ENCODE measurements around the gene TMC6. TPM values are rescaled to one million over a fixed set of nuclear protein-coding genes. Genes with fewer than 3 reads are reported as not detected.

Gene TMC6
- total RNA-seq, 2 experiments from 2014 or later: 347 to 431 TPM

DNA sequence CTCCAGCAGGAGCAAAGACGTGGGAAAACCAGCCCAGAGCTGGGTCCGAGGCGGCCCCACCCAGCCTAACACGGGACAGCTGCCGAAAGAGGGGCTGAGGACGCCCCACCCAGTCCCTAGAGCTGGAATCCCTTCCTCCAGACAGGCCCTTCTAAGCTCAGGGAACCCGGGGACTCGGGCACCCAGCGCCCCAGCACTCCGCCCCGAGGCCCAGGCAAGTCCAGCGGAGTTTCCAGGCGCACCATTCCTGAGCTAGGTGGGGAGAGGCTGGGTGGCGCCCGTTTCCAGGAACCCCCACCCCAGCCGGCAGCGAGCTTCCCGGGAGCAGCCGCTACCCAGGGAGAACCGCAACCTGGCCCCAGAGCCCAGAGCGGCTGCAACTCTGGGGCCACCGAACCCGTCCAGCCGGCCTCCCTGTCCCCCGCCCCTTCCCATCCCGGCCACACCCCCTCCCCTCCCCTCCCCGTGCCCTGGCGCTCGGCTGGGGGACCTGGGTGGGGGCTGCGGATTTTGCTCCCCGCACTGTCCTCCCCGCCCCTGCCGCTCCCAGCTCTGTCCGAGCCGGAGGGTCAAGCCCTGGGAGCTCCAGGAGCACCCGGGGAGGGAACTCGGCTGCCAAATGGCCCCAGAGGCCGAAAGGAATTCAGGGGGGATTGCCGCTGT lies 536 bp downstream of the TMC6 start:
- Mint-ChIP-seq H3K27ac (peak overlapping the region; percentile 88), H3K4me1 (peaks cover 48% of the 10 kb centered on the region), H3K9me3 (ENCODE audit: low read depth) (no peaks in the 10 kb centered on the region), H3K27me3 (no peaks in the 10 kb centered on the region), H3K4me3 (peak overlapping the region; percentile 88), H3K36me3 (peaks cover 36% of the 10 kb centered on the region)
- CTCF ChIA-PET: interaction anchor here (0.7 to 17.0 kb wide), 7 partner anchors 8 to 48 kb away, joined by 3 to 257 read pairs (median 9); no protein-coding TSS in a partner anchor
- no peak for ATAC-seq
- DNase-seq: peak; percentile 55

DNA sequence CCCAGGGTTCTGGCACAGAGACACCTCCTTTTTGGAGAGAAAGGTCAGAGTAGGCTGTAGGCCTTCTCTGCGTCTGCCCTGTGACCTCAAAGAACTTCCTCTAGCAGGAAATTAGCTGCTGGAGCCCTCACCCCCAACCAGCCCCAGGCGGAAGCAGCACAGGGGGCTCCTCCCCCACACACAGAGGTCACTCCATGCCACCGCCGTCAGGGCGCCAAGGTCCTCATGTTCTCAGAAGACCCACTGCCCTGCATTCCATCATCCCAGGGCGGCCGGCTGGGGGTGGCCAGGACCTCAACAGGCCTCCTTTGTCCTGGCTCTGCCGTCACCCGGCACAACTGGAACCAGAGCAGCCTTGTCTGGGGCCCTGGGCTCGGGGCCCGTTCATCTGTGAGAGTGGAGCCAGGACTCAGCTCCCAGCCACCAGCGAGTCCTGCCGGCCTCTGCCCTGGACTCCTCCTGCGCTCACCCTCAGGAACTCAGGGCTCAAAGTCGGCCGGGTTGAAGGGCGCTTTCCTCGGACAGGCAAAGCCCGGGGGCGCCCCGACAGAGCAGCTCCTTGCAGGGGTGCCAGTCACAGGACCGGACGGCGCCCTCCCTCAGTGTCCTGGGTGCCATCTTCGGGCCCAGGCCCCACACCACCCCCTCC lies 1.2 kb downstream of the TMC6 start:
- Mint-ChIP-seq H3K9me3 (ENCODE audit: low read depth) (no peaks in the 10 kb centered on the region), H3K4me3 (peak overlapping the region; percentile 88), H3K4me1 (peaks cover 49% of the 10 kb centered on the region), H3K27ac (peak overlapping the region; percentile 88), H3K36me3 (peaks cover 37% of the 10 kb centered on the region), H3K27me3 (no peaks in the 10 kb centered on the region)
- ATAC-seq: peak; percentile 27
- peak; percentile 91 for DNase-seq
- CTCF ChIA-PET: interaction anchor here (1.1 to 17.0 kb wide), 6 partner anchors 9 to 49 kb away, joined by 5 to 257 read pairs (median 11); no protein-coding TSS in a partner anchor

DNA sequence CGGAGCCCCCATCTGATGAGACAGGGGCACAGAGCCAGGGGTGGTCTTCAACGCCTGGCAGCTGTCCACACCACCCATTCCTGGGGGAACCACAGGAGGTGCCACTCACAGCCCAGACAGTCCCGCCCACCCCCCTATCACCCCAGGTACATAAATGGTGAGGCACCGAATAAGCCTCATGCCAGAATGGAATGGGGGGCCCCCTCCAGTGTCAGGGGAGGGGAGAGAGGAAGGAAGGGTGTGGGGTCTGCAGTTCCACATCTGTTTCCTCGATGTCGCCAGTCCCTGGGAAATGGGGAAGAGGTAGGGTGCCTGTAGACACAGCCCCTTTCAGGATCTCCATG lies 1.7 kb downstream of the TMC6 start:
- Mint-ChIP-seq H3K36me3 (peaks cover 40% of the 10 kb centered on the region), H3K27ac (peak overlapping the region; percentile 88), H3K4me1 (peaks cover 54% of the 10 kb centered on the region), H3K27me3 (no peaks in the 10 kb centered on the region), H3K9me3 (ENCODE audit: low read depth) (no peaks in the 10 kb centered on the region), H3K4me3 (peak overlapping the region; percentile 88)
- CTCF ChIA-PET: interaction anchor here (3.1 to 17.0 kb wide), 3 partner anchors 9 to 49 kb away, joined by 13 to 257 read pairs (median 179); no protein-coding TSS in a partner anchor
- ATAC-seq (no peak), DNase-seq (no peak)

DNA sequence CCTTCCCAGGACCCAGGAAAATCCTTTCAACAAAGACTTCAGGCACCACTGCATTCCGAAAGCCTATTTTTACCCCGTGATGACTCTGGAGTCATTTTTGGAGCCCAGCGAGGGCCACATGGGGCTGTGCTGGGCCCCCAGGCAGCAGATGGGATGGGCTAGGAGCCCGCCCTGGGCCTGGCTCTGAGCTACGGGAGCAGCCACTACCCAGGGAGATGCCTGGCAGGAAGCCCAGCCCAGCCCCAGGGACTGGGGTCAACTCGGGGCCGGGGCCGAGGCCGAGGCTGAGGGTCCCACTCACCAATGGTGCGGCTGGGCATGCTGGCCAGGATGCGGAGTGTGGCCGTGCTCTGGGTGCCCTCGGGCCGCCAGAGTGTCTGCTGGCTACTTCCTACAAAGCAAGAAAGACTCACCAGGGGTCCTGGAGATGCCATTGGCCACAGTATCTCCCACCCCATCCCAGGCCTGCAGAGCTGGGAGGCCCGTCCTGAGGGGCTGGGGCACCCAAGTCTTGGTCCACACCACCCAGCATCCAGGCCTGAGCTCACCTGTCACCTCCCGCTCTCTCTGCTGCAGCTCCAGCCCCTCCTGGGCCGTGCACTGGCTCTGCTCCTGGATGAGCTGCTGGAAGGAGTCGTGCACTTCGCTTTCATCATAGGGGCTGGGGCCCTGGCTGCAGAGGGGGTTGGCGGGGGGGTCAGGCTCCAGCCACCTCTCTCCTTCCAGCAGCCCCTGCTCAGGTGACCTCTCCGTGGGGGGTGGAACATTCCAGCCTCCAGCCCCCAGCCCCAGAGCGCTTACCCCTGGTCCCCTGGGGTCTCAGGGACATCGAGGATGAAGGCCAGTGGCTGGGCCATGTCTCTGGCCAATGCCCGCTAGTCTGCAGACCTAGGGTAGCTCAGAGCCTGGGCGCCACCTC lies 2.3 kb downstream of the TMC6 start:
- Mint-ChIP-seq H3K27me3 (no peaks in the 10 kb centered on the region), H3K4me3 (peak overlapping the region; percentile 88), H3K36me3 (peaks cover 46% of the 10 kb centered on the region), H3K27ac (peak overlapping the region; percentile 88), H3K4me1 (peaks cover 61% of the 10 kb centered on the region), H3K9me3 (ENCODE audit: low read depth) (no peaks in the 10 kb centered on the region)
- CTCF ChIA-PET: interaction anchor here (1.3 to 17.0 kb wide), 5 partner anchors 10 to 50 kb away, joined by 3 to 257 read pairs (median 13); no protein-coding TSS in a partner anchor
- ATAC-seq: no peak
- no peak for DNase-seq

DNA sequence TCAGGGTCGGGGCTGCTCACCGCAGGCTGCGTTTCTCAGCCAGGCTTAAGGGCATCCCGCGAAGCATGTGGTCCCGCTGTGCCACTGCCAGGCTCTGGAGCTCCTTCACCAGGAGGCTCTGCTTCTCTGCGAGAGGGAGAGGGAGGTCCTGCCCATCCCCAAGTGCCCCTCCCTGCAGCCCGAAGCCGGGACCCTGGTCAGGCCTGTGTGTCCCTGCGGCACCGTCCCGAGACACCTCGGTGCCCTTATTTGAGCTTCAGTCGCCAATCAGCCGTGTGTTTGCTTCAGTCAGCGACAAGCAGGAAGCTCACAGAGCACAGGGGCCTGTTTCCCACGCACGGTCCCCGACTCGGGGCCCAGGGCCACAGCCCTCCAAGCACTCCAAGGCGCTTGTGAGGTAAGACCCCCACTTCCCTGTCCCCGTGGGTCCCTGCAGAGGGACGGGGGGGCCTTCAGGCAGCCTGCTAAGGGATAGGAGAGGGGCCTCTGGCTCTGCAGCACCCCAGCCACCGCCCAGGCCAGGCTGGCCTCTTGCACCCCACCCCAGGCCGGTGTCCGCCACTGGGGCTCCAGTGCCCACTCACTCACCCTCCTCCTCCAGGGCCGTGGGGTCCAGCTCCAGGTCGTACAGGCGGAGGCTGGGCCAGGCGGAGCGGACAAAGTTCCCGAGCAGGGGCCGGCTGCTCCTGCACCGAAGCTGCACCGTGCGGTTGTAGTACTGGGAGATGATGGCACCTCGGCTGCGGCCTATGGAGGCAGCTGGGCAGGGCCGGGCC lies 3.2 kb downstream of the TMC6 start:
- Mint-ChIP-seq H3K36me3 (peaks cover 47% of the 10 kb centered on the region), H3K9me3 (ENCODE audit: low read depth) (no peaks in the 10 kb centered on the region), H3K4me1 (peaks cover 68% of the 10 kb centered on the region), H3K27ac (peak overlapping the region; percentile 88), H3K27me3 (no peaks in the 10 kb centered on the region), H3K4me3 (peak overlapping the region; percentile 88)
- CTCF ChIA-PET: interaction anchor here (1.3 to 17.0 kb wide), 4 partner anchors 11 to 51 kb away, joined by 3 to 257 read pairs (median 92); no protein-coding TSS in a partner anchor
- no peak for ATAC-seq
- peak; percentile 68 for DNase-seq

DNA sequence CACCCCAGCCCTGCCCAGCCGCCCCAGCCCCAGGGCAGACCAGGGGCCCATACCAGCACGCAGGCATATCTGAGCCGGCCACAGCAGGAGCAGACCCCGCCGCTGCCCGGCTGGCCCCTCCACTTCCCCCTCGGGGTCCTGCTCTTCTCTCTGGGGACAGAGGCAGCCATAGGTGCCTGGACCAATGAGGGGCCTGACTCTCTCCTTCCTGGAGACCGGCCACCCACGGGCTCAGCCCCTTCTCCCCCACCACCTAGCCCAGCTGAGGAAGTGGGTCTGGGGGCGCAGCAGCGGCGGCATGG lies 3.8 kb downstream of the TMC6 start:
- DNase-seq: no peak
- peaks cover 66% of the 10 kb centered on the region for H3K4me1 Mint-ChIP-seq
- peak overlapping the region; percentile 68 for H3K27ac Mint-ChIP-seq
- H3K27me3 Mint-ChIP-seq: no peaks in the 10 kb centered on the region
- H3K36me3 Mint-ChIP-seq: peaks cover 48% of the 10 kb centered on the region
- H3K4me3 Mint-ChIP-seq: peak overlapping the region; percentile 88
- CTCF ChIA-PET: interaction anchor here (1.3 to 17.0 kb wide), 4 partner anchors 11 to 52 kb away, joined by 3 to 257 read pairs (median 92); no protein-coding TSS in a partner anchor
- H3K9me3 Mint-ChIP-seq (ENCODE audit: low read depth): no peaks in the 10 kb centered on the region
- ATAC-seq: no peak

DNA sequence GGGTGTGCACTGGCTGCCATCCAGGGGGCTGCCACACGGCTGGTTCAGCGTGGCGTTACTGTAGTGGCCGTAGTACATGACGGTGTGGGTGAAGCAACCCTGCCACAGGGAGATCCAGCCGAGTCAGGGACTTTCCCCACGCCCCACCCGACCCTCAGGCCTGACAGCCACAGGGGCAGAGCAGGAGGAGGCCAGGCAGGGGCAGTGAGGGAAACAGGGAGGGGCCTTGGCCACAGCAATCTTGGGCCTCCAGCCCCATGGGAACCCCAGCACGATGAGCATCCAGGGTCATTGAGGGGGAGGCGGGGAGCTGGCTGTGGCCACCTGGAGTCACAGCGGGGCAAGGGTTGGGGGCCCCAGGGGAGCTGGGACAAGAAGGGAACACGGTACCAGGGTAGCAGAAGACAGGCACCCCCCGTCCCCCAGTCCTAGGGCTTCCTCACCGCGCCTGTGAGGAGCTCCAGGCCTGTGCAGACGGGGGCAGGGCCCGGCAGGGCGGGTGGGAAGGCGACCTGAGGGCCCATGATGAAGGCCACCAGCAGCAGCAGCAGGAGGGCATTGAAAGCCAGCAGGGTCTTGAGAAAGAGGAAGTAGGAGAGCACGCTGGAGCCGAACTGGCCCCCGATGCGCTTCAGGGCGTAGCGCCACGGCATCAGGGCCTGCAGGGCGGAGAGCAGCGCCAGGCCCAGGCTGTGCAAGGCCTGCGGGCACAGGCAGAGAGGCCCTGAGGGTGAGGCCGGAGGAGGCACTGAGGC lies 4.3 kb downstream of the TMC6 start:
- Mint-ChIP-seq H3K4me3 (peak overlapping the region; percentile 44), H3K36me3 (peaks cover 48% of the 10 kb centered on the region), H3K9me3 (ENCODE audit: low read depth) (no peaks in the 10 kb centered on the region), H3K27me3 (no peaks in the 10 kb centered on the region), H3K4me1 (peaks cover 62% of the 10 kb centered on the region), H3K27ac (peak overlapping the region; percentile 41)
- no peak for DNase-seq
- no peak for ATAC-seq
- CTCF ChIA-PET: interaction anchor here (13.4 to 17.0 kb wide), 2 partner anchors 12 to 13 kb away, joined by 179 to 257 read pairs; no protein-coding TSS in a partner anchor

DNA sequence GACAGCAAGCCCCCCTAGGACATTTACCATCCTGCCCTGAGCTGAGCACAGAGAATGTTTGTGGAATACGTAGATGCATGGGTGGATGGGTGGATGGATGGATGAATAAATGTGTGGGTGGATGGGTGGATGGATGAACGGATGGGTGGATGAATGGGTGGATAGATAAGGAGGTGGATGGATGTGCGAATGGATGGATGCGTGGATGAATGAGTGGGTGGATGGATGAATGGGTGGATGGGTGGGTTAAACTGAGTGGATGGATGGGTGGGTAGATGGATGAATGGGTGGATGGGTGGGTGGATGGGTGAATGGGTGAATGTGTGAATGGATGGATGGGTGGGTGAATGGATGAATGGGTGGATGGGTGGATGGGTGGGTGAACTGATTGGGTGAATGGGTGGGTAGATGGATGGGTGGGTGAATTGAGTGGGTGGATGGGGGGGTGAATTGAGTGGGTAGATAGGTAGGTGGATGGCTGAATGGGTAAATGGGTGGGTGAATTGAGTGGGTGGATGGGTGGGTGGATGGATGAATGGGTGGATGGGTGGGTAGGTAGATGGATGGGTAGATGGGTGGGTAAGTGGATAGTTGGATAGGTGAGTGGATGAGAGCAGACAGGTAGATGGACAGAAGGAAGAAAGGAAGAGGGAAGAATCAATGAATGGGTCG lies 5.2 kb downstream of the TMC6 start:
- CTCF ChIA-PET: interaction anchor here (2.3 to 17.0 kb wide), 3 partner anchors 10 to 13 kb away, joined by 14 to 257 read pairs (median 179); no protein-coding TSS in a partner anchor
- no peaks in the 10 kb centered on the region for H3K9me3 Mint-ChIP-seq (ENCODE audit: low read depth)
- H3K4me3 Mint-ChIP-seq: peak overlapping the region; percentile 76
- H3K36me3 Mint-ChIP-seq: peaks cover 48% of the 10 kb centered on the region
- DNase-seq (no peak), ATAC-seq (no peak)
- peak overlapping the region; percentile 93 for H3K27ac Mint-ChIP-seq
- H3K4me1 Mint-ChIP-seq: peaks cover 59% of the 10 kb centered on the region
- H3K27me3 Mint-ChIP-seq: no peaks in the 10 kb centered on the region

DNA sequence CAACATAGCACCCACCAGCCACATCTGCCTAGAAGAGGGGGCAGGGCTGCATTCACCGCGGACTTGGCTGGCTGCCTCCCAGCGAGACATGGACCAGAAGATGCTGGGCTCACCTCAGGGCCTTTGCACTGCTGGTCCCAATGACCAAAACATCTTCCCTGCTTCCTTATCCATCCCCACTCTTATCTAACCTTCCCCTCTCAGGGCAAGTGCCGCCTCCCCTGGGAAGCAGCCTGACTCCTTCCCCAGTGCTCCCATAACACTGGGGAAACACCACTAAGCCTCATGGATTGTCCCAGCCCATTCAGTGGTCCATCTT lies 5.7 kb downstream of the TMC6 start:
- ATAC-seq (no peak), DNase-seq (no peak)
- CTCF ChIA-PET: interaction anchor here (2.3 to 13.4 kb wide), 2 partner anchors 10 to 13 kb away, joined by 14 to 179 read pairs; no protein-coding TSS in a partner anchor
- H3K27me3 Mint-ChIP-seq: no peaks in the 10 kb centered on the region
- H3K9me3 Mint-ChIP-seq (ENCODE audit: low read depth): no peaks in the 10 kb centered on the region
- peaks cover 50% of the 10 kb centered on the region for H3K36me3 Mint-ChIP-seq
- H3K4me1 Mint-ChIP-seq: peaks cover 62% of the 10 kb centered on the region
- H3K27ac Mint-ChIP-seq: peak overlapping the region; percentile 93
- H3K4me3 Mint-ChIP-seq: peak overlapping the region; percentile 76

DNA sequence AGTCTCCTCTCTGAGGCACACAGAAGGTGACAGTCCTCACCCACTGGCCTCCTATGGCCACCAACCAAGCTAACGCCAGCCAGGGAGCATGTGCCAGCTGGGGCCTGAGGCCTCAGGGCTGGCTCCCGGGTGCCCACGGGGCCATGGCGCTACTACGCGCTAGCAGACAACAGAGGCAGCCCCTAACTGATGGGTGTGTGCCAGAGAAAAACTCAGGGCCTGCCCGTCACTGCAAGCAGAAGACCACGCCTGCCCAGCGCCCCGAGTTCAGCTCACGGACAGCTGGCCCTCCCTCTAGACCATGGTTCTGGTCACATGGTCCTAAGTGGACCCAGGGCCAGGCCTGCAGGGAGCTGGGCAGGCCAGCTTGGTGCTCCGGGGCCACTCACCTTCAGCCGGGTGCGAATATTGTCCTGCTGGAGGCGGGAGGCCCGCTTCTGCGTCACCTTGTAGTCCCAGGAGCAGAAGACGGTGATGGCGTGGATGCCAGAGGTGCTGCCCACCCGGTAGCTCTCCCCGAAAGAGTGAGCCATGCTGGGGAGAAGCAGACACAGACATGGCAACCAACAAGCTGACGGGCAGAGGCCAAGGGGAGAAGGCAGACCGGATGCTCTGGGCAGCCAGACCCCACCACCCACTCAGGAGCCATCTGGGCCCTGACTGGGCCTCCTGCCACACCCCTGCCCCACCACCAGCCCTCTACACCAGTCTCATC lies 6.2 kb downstream of the TMC6 start:
- Mint-ChIP-seq H3K27me3 (no peaks in the 10 kb centered on the region), H3K9me3 (ENCODE audit: low read depth) (no peaks in the 10 kb centered on the region), H3K27ac (peak overlapping the region; percentile 93), H3K4me3 (peak overlapping the region; percentile 76), H3K36me3 (peaks cover 50% of the 10 kb centered on the region), H3K4me1 (peaks cover 62% of the 10 kb centered on the region)
- CTCF ChIA-PET: interaction anchor here (1.4 to 13.4 kb wide), 3 partner anchors 9 to 54 kb away, joined by 6 to 179 read pairs (median 14); no protein-coding TSS in a partner anchor
- ATAC-seq: no peak
- no peak for DNase-seq

DNA sequence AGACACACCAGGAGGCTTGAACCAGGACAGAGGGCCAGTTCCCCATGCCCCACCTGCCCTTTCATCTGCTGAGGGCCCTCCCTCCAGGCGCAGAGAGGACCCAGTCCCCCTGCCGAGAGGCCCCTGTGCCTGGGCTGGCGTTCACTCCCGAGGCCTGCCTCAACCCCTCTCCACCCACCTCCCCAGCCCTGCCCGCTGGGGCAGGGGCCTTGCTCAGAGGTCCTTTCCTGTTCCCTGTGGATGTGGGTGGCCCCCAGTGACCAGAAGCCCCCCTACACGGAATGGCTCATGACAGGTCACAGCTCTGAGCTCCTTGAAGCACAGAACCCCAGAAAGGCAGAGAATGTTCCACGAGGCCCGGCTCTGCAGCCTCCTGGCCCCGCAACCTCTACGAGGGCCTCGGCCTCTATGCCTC lies 6.7 kb downstream of the TMC6 start:
- H3K36me3 Mint-ChIP-seq: peaks cover 50% of the 10 kb centered on the region
- peak overlapping the region; percentile 93 for H3K27ac Mint-ChIP-seq
- peaks cover 62% of the 10 kb centered on the region for H3K4me1 Mint-ChIP-seq
- H3K4me3 Mint-ChIP-seq: peak overlapping the region; percentile 76
- CTCF ChIA-PET: interaction anchor here (1.4 to 13.4 kb wide), 3 partner anchors 9 to 55 kb away, joined by 6 to 179 read pairs (median 14); no protein-coding TSS in a partner anchor
- H3K9me3 Mint-ChIP-seq (ENCODE audit: low read depth): no peaks in the 10 kb centered on the region
- DNase-seq: no peak
- ATAC-seq: peak; percentile 8
- H3K27me3 Mint-ChIP-seq: no peaks in the 10 kb centered on the region

All from activated CD8-positive, alpha-beta memory T cell treated with anti-CD3 and anti-CD28 coated beads, Interleukin-2, amount 10 ng/mL, durations not matched to agents 7 days and 5 days (primary cell).